GM19438 (cell line): ENCODE measurements around the gene LKAAEAR1.

ENCODE experiments used
- ATAC-seq: cut with Tn5 transposase; IDR thresholded peaks from one replicate; pipeline ENCODE4 v1.9.1; 2021; ENCODE audit warnings: low read depth; ENCODE audit not compliant: unreplicated experiment

Gene LKAAEAR1

GRCh38 chr20:64111841-64112641, 27.8 kb upstream of the LKAAEAR1 start:
- ATAC-seq = no peak

- no peak for ATAC-seq
Measured at GRCh38 chr20:64110411-64111068, 26.3 kb upstream of the LKAAEAR1 start.

GRCh38 chr20:64109831-64110391, 25.7 kb upstream of the LKAAEAR1 start:
- ATAC-seq = no peak

- no peak for ATAC-seq
Measured at GRCh38 chr20:64108731-64109681, 24.8 kb upstream of the LKAAEAR1 start.

- no peak for ATAC-seq
Measured at GRCh38 chr20:64107736-64108457, 23.7 kb upstream of the LKAAEAR1 start.

- no peak for ATAC-seq
Measured at GRCh38 chr20:64106981-64107735, 23.0 kb upstream of the LKAAEAR1 start, which contains the start of gene NPBWR2. Gene NPBWR2, minus strand, starts transcription at chr20:64107565. Its CDS starts 734 bp downstream, at chr20:64106831.

GRCh38 chr20:64106435-64106961, 22.3 kb upstream of the LKAAEAR1 start:
- ATAC-seq = no peak

- no peak for ATAC-seq
Measured at GRCh38 chr20:64105846-64106434, 21.7 kb upstream of the LKAAEAR1 start.

- no peak for ATAC-seq
Measured at GRCh38 chr20:64104667-64105451, 20.7 kb upstream of the LKAAEAR1 start.

GRCh38 chr20:64103871-64104666, 19.9 kb upstream of the LKAAEAR1 start:
- ATAC-seq = no peak

GRCh38 chr20:64102647-64103354, 18.6 kb upstream of the LKAAEAR1 start:
- ATAC-seq = no peak

GRCh38 chr20:64101731-64102621, 17.8 kb upstream of the LKAAEAR1 start:
- no peak for ATAC-seq

- ATAC-seq = no peak
Measured at GRCh38 chr20:64100946-64101688, 16.9 kb upstream of the LKAAEAR1 start.

- ATAC-seq = no peak
Measured at GRCh38 chr20:64100566-64100888, 16.3 kb upstream of the LKAAEAR1 start.
